ENCODE measurements around the gene CCDC12.

CCDC12 gene

GRCh38 chr3:47020311-47020710 is 43.8 kb upstream of the CCDC12 start:
- H3K4me3 ChIP-seq (ENCODE audit: low read length): no peak overlapping the region
- no peaks in the 10 kb centered on the region for H3F3A ChIP-seq (ENCODE audit: insufficient read depth, low read length)
- H3K36me3 ChIP-seq (replicated peaks; ENCODE audit: insufficient read depth, low read length): no peaks in the 10 kb centered on the region; the same call in 1 of the 2 replicates
- TF ChIP-seq EZH2 (optimal IDR thresholded peaks at IDR 0.05; ENCODE audit: low read depth, low read length): no peak
- TF ChIP-seq CTCF (IDR thresholded peaks at IDR 0.05; ENCODE audit: low read length): no peak
- TF ChIP-seq EZH2phosphoT487 (IDR thresholded peaks at IDR 0.05; ENCODE audit: low read length): no peak
- H3K9me2 ChIP-seq (replicated peaks; ENCODE audit: insufficient read depth, low read length): no peaks in the 10 kb centered on the region
- no peaks in the 10 kb centered on the region for H3K4me1 ChIP-seq (ENCODE audit: low read length)
- H4K20me1 ChIP-seq (ENCODE audit: insufficient read depth, low read length): no peaks in the 10 kb centered on the region
- no peak overlapping the region for H2AFZ ChIP-seq (ENCODE audit: low read length)
- H3K27ac ChIP-seq (ENCODE audit: low read length): no peak overlapping the region
- no peaks in the 10 kb centered on the region for H3K27me3 ChIP-seq (replicated peaks; ENCODE audit: insufficient read depth, low read length)
- H3K9ac ChIP-seq (ENCODE audit: low read length): no peak overlapping the region
- H3K4me2 ChIP-seq (ENCODE audit: low read depth, low read length): no peak overlapping the region
- peaks cover 24% of the 10 kb centered on the region for H3K79me2 ChIP-seq (ENCODE audit: low read length)
- DNase-seq: no peak
- no peaks in the 10 kb centered on the region for H3K9me3 ChIP-seq (replicated peaks; ENCODE audit: insufficient read depth, low read length)

- TF ChIP-seq EZH2 (optimal IDR thresholded peaks at IDR 0.05; ENCODE audit: low read depth, low read length) (no peak), EZH2phosphoT487 (IDR thresholded peaks at IDR 0.05; ENCODE audit: low read length) (no peak), CTCF (IDR thresholded peaks at IDR 0.05; ENCODE audit: low read length) (no peak)
- H3K9me2 ChIP-seq (replicated peaks; ENCODE audit: insufficient read depth, low read length): no peaks in the 10 kb centered on the region
- no peak overlapping the region for H3K9ac ChIP-seq (ENCODE audit: low read length)
- no peak overlapping the region for H3K4me3 ChIP-seq (ENCODE audit: low read length)
- no peaks in the 10 kb centered on the region for H4K20me1 ChIP-seq (ENCODE audit: insufficient read depth, low read length)
- H2AFZ ChIP-seq (ENCODE audit: low read length): no peak overlapping the region
- no peak overlapping the region for H3K27ac ChIP-seq (ENCODE audit: low read length)
- H3K79me2 ChIP-seq (ENCODE audit: low read length): peaks cover 15% of the 10 kb centered on the region
- DNase-seq: no peak
- no peaks in the 10 kb centered on the region; the same call in 1 of the 2 replicates for H3K36me3 ChIP-seq (replicated peaks; ENCODE audit: insufficient read depth, low read length)
- no peaks in the 10 kb centered on the region for H3K27me3 ChIP-seq (replicated peaks; ENCODE audit: insufficient read depth, low read length)
- H3K4me1 ChIP-seq (ENCODE audit: low read length): no peaks in the 10 kb centered on the region
- H3K4me2 ChIP-seq (ENCODE audit: low read depth, low read length): no peak overlapping the region
- no peaks in the 10 kb centered on the region for H3F3A ChIP-seq (ENCODE audit: insufficient read depth, low read length)
- H3K9me3 ChIP-seq (replicated peaks; ENCODE audit: insufficient read depth, low read length): no peaks in the 10 kb centered on the region
Observed at GRCh38 chr3:47019201-47019600, 42.7 kb upstream of the CCDC12 start.

- no peak overlapping the region for H3K4me3 ChIP-seq (ENCODE audit: low read length)
- no peaks in the 10 kb centered on the region for H3K9me2 ChIP-seq (replicated peaks; ENCODE audit: insufficient read depth, low read length)
- H3K9ac ChIP-seq (ENCODE audit: low read length): no peak overlapping the region
- no peak overlapping the region for H3K4me2 ChIP-seq (ENCODE audit: low read depth, low read length)
- H3K4me1 ChIP-seq (ENCODE audit: low read length): no peaks in the 10 kb centered on the region
- H3K27me3 ChIP-seq (replicated peaks; ENCODE audit: insufficient read depth, low read length): no peaks in the 10 kb centered on the region
- H3K36me3 ChIP-seq (replicated peaks; ENCODE audit: insufficient read depth, low read length): no peaks in the 10 kb centered on the region; the same call in 1 of the 2 replicates
- no peak overlapping the region for H3K27ac ChIP-seq (ENCODE audit: low read length)
- DNase-seq: no peak
- H4K20me1 ChIP-seq (ENCODE audit: insufficient read depth, low read length): no peaks in the 10 kb centered on the region
- H3F3A ChIP-seq (ENCODE audit: insufficient read depth, low read length): no peaks in the 10 kb centered on the region
- H2AFZ ChIP-seq (ENCODE audit: low read length): no peak overlapping the region
- no peaks in the 10 kb centered on the region for H3K9me3 ChIP-seq (replicated peaks; ENCODE audit: insufficient read depth, low read length)
- peaks cover 15% of the 10 kb centered on the region for H3K79me2 ChIP-seq (ENCODE audit: low read length)
- TF ChIP-seq EZH2 (optimal IDR thresholded peaks at IDR 0.05; ENCODE audit: low read depth, low read length) (no peak), CTCF (IDR thresholded peaks at IDR 0.05; ENCODE audit: low read length) (no peak), EZH2phosphoT487 (IDR thresholded peaks at IDR 0.05; ENCODE audit: low read length) (no peak)
Observed at GRCh38 chr3:47018269-47018611, 41.7 kb upstream of the CCDC12 start.
